Right atrium auricular region (tissue), 2 donors: ENCODE data around the gene TEN1. TPM values are rescaled to one million over a fixed set of nuclear protein-coding genes. Genes with fewer than 3 reads are reported as not detected.
A peak's percentile ranks its signal among the peaks of the same experiment; 100 is the strongest.

Source experiments
- DNase-seq: peaks from one replicate; pipeline ENCODE4 v3.0.0-alpha.2; 2019; ENCODE audit warnings: low spot score
- H3K27ac ChIP-seq, 2 donors: fragments of 200-600 bp; sonication (generic); 1 replicate in 1 of 2; 2 replicates in 1 of 2; pipeline ENCODE4 v1.5.1; 2016 to 2019
- H3K27me3 ChIP-seq, 2 donors: fragments of 200-600 bp; sonication (generic); one replicate each; pipeline versions ENCODE4 v1.5.1 to v1.6.0; 2017 to 2019
- H3K36me3 ChIP-seq: fragments of 200-600 bp; sonication (generic); one replicate; pipeline ENCODE4 v1.5.1; 2016
- H3K4me1 ChIP-seq, 2 donors: fragments of 200-600 bp; sonication (generic); one replicate each; pipeline versions ENCODE4 v1.5.1 to v1.6.0; 2017 to 2019
- H3K4me3 ChIP-seq, 2 donors: fragments of 200-600 bp; sonication (generic); 1 replicate in 1 of 2; 2 replicates in 1 of 2; pipeline ENCODE4 v1.5.1; 2017 to 2019; ENCODE audit warnings: mild to moderate bottlenecking in 1 of 2, moderate library complexity in 1 of 2
- H3K9me3 ChIP-seq, 2 donors: fragments of 200-600 bp; sonication (generic); one replicate each; pipeline ENCODE4 v1.5.1; 2019
- CTCF ChIP-seq, 2 donors: fragments of 200-600 bp; sonication (generic); IDR thresholded peaks; one replicate each; pipeline ENCODE4 v1.5.1; 2019; ENCODE audit warnings: antibody characterized with exemption in 2 of 2
- total RNA-seq, 2 donors: library from RNA; depleted of rRNA; stranded (reverse); fragments of >200 nt; gene quantifications; one replicate each; pipeline ENCODE4 v1.1.0, GENCODE V29; 2016

TEN1 gene
- total RNA-seq, 2 donors from 2014 or later = 8.8 to 14.0 TPM

DNA sequence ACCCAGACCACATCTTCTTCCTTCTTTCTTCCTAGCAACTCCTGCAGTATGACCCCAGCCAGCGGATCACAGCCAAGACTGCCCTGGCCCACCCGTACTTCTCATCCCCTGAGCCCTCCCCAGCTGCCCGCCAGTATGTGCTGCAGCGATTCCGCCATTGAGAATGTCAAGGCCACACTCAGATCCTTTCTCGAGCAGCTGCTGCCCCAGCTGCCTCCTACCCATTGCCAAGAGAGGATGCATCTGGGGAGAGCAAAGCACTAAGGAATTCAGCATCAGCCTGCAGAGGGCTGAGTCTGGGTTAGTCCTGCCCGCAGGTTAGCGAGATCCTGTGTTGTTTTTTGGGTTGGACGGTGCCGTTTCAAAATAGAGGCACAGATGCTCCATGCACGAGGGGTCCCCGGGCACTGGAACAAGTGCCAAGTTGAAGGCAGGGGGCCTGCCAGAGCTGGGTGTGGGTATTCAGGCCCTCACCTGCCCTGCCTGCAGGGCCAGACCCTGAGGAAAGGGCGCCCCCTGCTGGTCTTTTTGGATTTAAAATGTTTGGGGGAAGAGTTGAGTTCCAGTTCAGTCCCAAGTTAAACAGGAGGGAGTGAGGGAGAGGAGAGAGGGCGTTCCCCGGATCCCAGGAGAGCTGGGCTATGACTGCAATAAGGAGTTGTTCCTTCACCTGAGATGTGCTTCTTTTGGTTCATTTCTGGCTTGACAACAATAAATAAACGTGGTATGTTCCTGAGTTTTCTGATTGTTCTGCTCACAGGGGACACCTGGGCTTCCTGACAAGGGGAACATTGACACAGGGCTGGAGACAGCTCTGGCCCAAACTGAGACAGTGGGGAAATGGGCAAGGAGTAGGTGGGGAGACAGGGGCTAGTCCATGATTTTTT, 26.5 kb downstream of the TEN1 start:
- peak; percentile 54 to 84 for TF ChIP-seq CTCF (IDR thresholded peaks at IDR 0.05)
- H3K27ac ChIP-seq = no peak overlapping the region
- H3K9me3 ChIP-seq = no peaks in the 10 kb centered on the region

GRCh38 chr17:76007131-76007849, 28.2 kb downstream of the TEN1 start:
- Histone ChIP-seq H3K4me1 (no peaks in the 10 kb centered on the region), H3K27ac (no peak overlapping the region), H3K36me3 (no peaks in the 10 kb centered on the region), H3K4me3 (no peak overlapping the region), H3K9me3 (no peaks in the 10 kb centered on the region), H3K27me3 (no peaks in the 10 kb centered on the region)
- no peak for DNase-seq
- TF ChIP-seq CTCF (IDR thresholded peaks at IDR 0.05) = no peak

More for the DNA sequence above, 26.5 kb downstream of the TEN1 start:
- Histone ChIP-seq H3K4me3 (no peak overlapping the region), H3K36me3 (no peaks in the 10 kb centered on the region), H3K4me1 (no peaks in the 10 kb centered on the region), H3K27me3 (no peaks in the 10 kb centered on the region)
- DNase-seq = peak; percentile 82

DNA sequence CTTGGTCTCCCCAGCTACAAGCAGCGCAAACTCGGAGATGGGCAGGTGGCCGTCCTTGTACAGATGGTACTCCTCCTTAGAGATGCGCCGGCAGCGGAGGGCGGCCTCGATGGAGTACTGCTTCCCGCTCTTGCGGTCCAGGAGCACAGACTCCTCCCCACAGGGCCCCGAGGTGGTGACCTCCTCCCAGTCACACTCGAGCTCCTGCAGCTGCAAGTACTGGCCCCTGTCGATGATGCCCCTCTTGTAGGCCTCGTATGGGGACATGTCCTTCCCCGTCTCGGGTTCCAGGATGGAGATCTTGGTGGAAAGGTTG, 28.8 kb downstream of the TEN1 start:
- Histone ChIP-seq H3K9me3 (no peaks in the 10 kb centered on the region), H3K4me1 (no peaks in the 10 kb centered on the region), H3K4me3 (no peak overlapping the region), H3K36me3 (no peaks in the 10 kb centered on the region), H3K27me3 (no peaks in the 10 kb centered on the region), H3K27ac (no peak overlapping the region)
- no peak for TF ChIP-seq CTCF (IDR thresholded peaks at IDR 0.05)
- no peak for DNase-seq

DNA sequence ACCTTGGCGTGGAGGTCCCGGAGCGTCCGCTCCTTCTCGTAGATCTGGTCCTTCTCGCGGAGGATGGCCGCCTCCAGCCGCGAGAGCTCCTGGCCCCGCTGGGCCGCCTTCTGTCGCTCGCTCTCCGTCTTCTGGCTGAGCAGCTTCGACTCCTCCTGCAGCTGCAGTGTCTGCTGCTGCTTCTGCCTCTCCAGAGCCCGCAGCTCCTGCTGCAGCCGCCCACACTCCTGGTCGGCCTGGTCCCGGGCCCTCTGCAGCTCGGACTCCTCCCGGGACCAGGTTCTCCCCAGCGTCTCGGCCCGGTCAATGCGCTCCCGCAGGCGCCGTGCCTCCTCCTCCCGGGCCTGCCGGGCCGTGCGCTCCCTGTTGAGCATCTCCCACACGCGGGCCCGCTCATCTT, 29.2 kb downstream of the TEN1 start:
- H3K4me3 ChIP-seq = no peak overlapping the region
- no peaks in the 10 kb centered on the region for H3K4me1 ChIP-seq
- H3K9me3 ChIP-seq = no peaks in the 10 kb centered on the region
- TF ChIP-seq CTCF (IDR thresholded peaks at IDR 0.05) = no peak
- H3K27ac ChIP-seq = no peak overlapping the region
- no peaks in the 10 kb centered on the region for H3K27me3 ChIP-seq
- DNase-seq = no peak
- no peaks in the 10 kb centered on the region for H3K36me3 ChIP-seq

- DNase-seq = no peak
- no peak for TF ChIP-seq CTCF (IDR thresholded peaks at IDR 0.05)
- H3K27ac ChIP-seq = no peak overlapping the region
Measured at GRCh38 chr17:76008630-76009425, 29.8 kb downstream of the TEN1 start.

More at GRCh38 chr17:76008630-76009425, 29.8 kb downstream of the TEN1 start:
- Histone ChIP-seq H3K4me3 (no peak overlapping the region), H3K27me3 (no peaks in the 10 kb centered on the region), H3K4me1 (no peaks in the 10 kb centered on the region), H3K9me3 (no peaks in the 10 kb centered on the region), H3K36me3 (no peaks in the 10 kb centered on the region)
